Mesendoderm (in vitro differentiated cells): ENCODE measurements around the gene PLXNA1.

Experiments
- DNase-seq: peaks from one replicate; pipeline ENCODE4 v3.0.0; 2013
- H2AK5ac ChIP-seq: 2 replicates; pipeline ENCODE4 v1.6.1; 2013; ENCODE audit warnings: low read length, inconsistent platforms
- H2BK120ac ChIP-seq: 2 replicates; pipeline ENCODE4 v1.6.1; 2013; ENCODE audit warnings: low read depth, mild to moderate bottlenecking, low read length, moderate library complexity, mixed read lengths
- H2BK15ac ChIP-seq: replicated peaks from 2 replicates; pipeline ENCODE4 v1.6.1; 2013; ENCODE audit warnings: low read depth, mild to moderate bottlenecking, moderate library complexity
- H2BK5ac ChIP-seq: 2 replicates; pipeline ENCODE4 v1.6.1; 2013; ENCODE audit warnings: low read length, inconsistent platforms
- H3K18ac ChIP-seq: 2 replicates; pipeline ENCODE4 v1.6.1; 2013; ENCODE audit warnings: mild to moderate bottlenecking, low read length, mixed read lengths
- H3K23ac ChIP-seq: one replicate; pipeline ENCODE4 v1.6.1; 2013; ENCODE audit warnings: low read length
- H3K27ac ChIP-seq: 2 replicates; pipeline ENCODE4 v1.5.1; 2013; ENCODE audit warnings: low read depth, mild to moderate bottlenecking, inconsistent platforms, low read length, moderate library complexity
- H3K27me3 ChIP-seq: 2 replicates; pipeline ENCODE4 v1.6.1; 2013; ENCODE audit warnings: low read length, control low read depth, mild to moderate bottlenecking, inconsistent platforms; ENCODE audit not compliant: insufficient read depth, poor library complexity
- H3K36me3 ChIP-seq: 2 replicates; pipeline ENCODE4 v1.6.1; 2013; ENCODE audit warnings: low read length, inconsistent platforms; ENCODE audit not compliant: control insufficient read depth, insufficient read depth
- H3K4ac ChIP-seq: one replicate; pipeline ENCODE4 v1.6.1; 2013; ENCODE audit warnings: low read depth, mild to moderate bottlenecking, low read length, moderate library complexity
- H3K4me1 ChIP-seq: 2 replicates; pipeline ENCODE4 v1.6.1; 2013; ENCODE audit warnings: low read depth, low read length, inconsistent platforms; ENCODE audit not compliant: control insufficient read depth
- H3K4me2 ChIP-seq: 2 replicates; pipeline ENCODE4 v1.6.1; 2013; ENCODE audit warnings: low read length
- H3K4me3 ChIP-seq: 2 replicates; pipeline ENCODE4 v1.5.1; 2013; ENCODE audit warnings: mild to moderate bottlenecking, low read length
- H3K56ac ChIP-seq: one replicate; pipeline ENCODE4 v1.6.1; 2013; ENCODE audit warnings: low read length
- H3K79me1 ChIP-seq: 2 replicates; pipeline ENCODE4 v1.6.1; 2013; ENCODE audit warnings: low read length, inconsistent platforms
- H3K79me2 ChIP-seq: 2 replicates; pipeline ENCODE4 v1.6.1; 2013; ENCODE audit warnings: mild to moderate bottlenecking, low read length; ENCODE audit not compliant: control insufficient read depth, insufficient read depth
- H3K9ac ChIP-seq: 2 replicates; pipeline ENCODE4 v1.6.1; 2013; ENCODE audit warnings: low read length, inconsistent platforms
- H4K5ac ChIP-seq: one replicate; pipeline ENCODE4 v1.6.1; 2013; ENCODE audit warnings: low read length
- H4K8ac ChIP-seq: one replicate; pipeline ENCODE4 v1.6.1; 2013; ENCODE audit warnings: low read depth, mild to moderate bottlenecking, control low read depth, low read length, moderate library complexity
- WGBS: extraction: QIAGEN DNeasy Blood & Tissue Kit; methylation state at CpG from one replicate; pipeline ENCODE4 v1.1.7; 2013; ENCODE audit warnings: low lambda C conversion rate, missing lambda C conversion rate; ENCODE audit not compliant: insufficient coverage; ENCODE audit errors: extremely low coverage; 5-methylcytosine and 5-hydroxymethylcytosine counted together

Gene PLXNA1

GRCh38 chr3:126995254-126995780 lies 12.4 kb downstream of the PLXNA1 start:
- Histone ChIP-seq H3K56ac (no peak overlapping the region), H3K79me1 (peaks cover 31% of the 10 kb centered on the region), H2BK15ac (no peak overlapping the region), H3K36me3 (no peaks in the 10 kb centered on the region), H4K8ac (no peak overlapping the region), H3K4ac (no peak overlapping the region), H2AK5ac (no peak overlapping the region), H3K27ac (no peak overlapping the region), H3K9ac (no peak overlapping the region), H3K4me2 (no peak overlapping the region), H3K79me2 (peaks cover 17% of the 10 kb centered on the region), H2BK5ac (no peak overlapping the region), H4K5ac (no peak overlapping the region), H3K27me3 (no peaks in the 10 kb centered on the region), H3K4me1 (no peaks in the 10 kb centered on the region), H3K18ac (no peak overlapping the region), H3K4me3 (no peak overlapping the region), H2BK120ac (no peak overlapping the region), H3K23ac (no peak overlapping the region)
- WGBS = no CpG with 5 or more reads among the region's 12 CpGs
- DNase-seq = no peak

- Histone ChIP-seq H4K8ac (no peak overlapping the region), H4K5ac (no peak overlapping the region), H3K27ac (no peak overlapping the region), H2AK5ac (no peak overlapping the region), H3K4me2 (no peak overlapping the region), H3K23ac (no peak overlapping the region), H3K4ac (no peak overlapping the region), H3K9ac (no peak overlapping the region), H3K4me1 (no peaks in the 10 kb centered on the region), H2BK15ac (no peak overlapping the region), H3K79me2 (peaks cover 16% of the 10 kb centered on the region), H2BK5ac (no peak overlapping the region), H3K27me3 (no peaks in the 10 kb centered on the region), H3K18ac (no peak overlapping the region), H3K4me3 (no peak overlapping the region), H3K36me3 (no peaks in the 10 kb centered on the region), H3K56ac (no peak overlapping the region), H2BK120ac (no peak overlapping the region), H3K79me1 (peaks cover 34% of the 10 kb centered on the region)
- DNase-seq = no peak
- no CpG with 5 or more reads among the region's 11 CpGs for WGBS
Measured at GRCh38 chr3:126995926-126996512, 13.1 kb downstream of the PLXNA1 start.

- Histone ChIP-seq H3K4me2 (no peak overlapping the region), H4K5ac (no peak overlapping the region), H3K23ac (no peak overlapping the region), H2BK120ac (no peak overlapping the region), H2BK5ac (no peak overlapping the region), H3K56ac (no peak overlapping the region), H4K8ac (no peak overlapping the region), H3K36me3 (no peaks in the 10 kb centered on the region), H3K4me3 (no peak overlapping the region), H3K18ac (no peak overlapping the region), H3K79me1 (peaks cover 35% of the 10 kb centered on the region), H3K9ac (no peak overlapping the region), H3K4me1 (peaks cover 5% of the 10 kb centered on the region), H2AK5ac (no peak overlapping the region), H2BK15ac (no peak overlapping the region), H3K79me2 (peaks cover 16% of the 10 kb centered on the region), H3K4ac (no peak overlapping the region), H3K27me3 (no peaks in the 10 kb centered on the region), H3K27ac (no peak overlapping the region)
- no CpG with 5 or more reads among the region's 7 CpGs for WGBS
- DNase-seq = no peak
Measured at GRCh38 chr3:126996905-126997304, 14.0 kb downstream of the PLXNA1 start.

GRCh38 chr3:126997455-126998038 lies 14.6 kb downstream of the PLXNA1 start:
- Histone ChIP-seq H2BK5ac (no peak overlapping the region), H3K56ac (no peak overlapping the region), H3K4me2 (no peak overlapping the region), H3K23ac (no peak overlapping the region), H3K27me3 (no peaks in the 10 kb centered on the region), H3K4me1 (peaks cover 8% of the 10 kb centered on the region), H4K8ac (no peak overlapping the region), H3K36me3 (no peaks in the 10 kb centered on the region), H3K27ac (no peak overlapping the region), H2AK5ac (no peak overlapping the region), H3K4ac (no peak overlapping the region), H3K18ac (no peak overlapping the region), H3K79me2 (peaks cover 14% of the 10 kb centered on the region), H3K9ac (no peak overlapping the region), H4K5ac (no peak overlapping the region), H2BK15ac (no peak overlapping the region), H3K79me1 (peaks cover 33% of the 10 kb centered on the region), H3K4me3 (no peak overlapping the region), H2BK120ac (no peak overlapping the region)
- no peak for DNase-seq
- no CpG with 5 or more reads among the region's 19 CpGs for WGBS

GRCh38 chr3:126998320-126998719 lies 15.4 kb downstream of the PLXNA1 start:
- Histone ChIP-seq H4K8ac (no peak overlapping the region), H3K23ac (no peak overlapping the region), H3K4me3 (no peak overlapping the region), H3K79me1 (peaks cover 35% of the 10 kb centered on the region), H3K36me3 (no peaks in the 10 kb centered on the region), H3K4me1 (peaks cover 9% of the 10 kb centered on the region), H2BK120ac (no peak overlapping the region), H3K4ac (no peak overlapping the region), H3K27ac (no peak overlapping the region), H2BK15ac (no peak overlapping the region), H2BK5ac (no peak overlapping the region), H3K79me2 (peaks cover 15% of the 10 kb centered on the region), H4K5ac (no peak overlapping the region), H3K56ac (peak overlapping the region; percentile 27), H3K9ac (no peak overlapping the region), H3K18ac (no peak overlapping the region), H3K4me2 (no peak overlapping the region), H3K27me3 (no peaks in the 10 kb centered on the region), H2AK5ac (no peak overlapping the region)
- no peak for DNase-seq
- WGBS = no CpG with 5 or more reads among the region's 4 CpGs
